CD4-positive, CD25-positive, alpha-beta regulatory T cell (primary cell): ENCODE results near the gene PSG7. TPM values are rescaled to one million over a fixed set of nuclear protein-coding genes. Genes with fewer than 3 reads are reported as not detected.
"Not testable (repeated sequence)": the region's sequence is repeated elsewhere in the genome, so short reads cannot be mapped to it uniquely, and the experiment has no call there.

Experiments used
- ATAC-seq, 2 donors: fragments of 150-1000 bp; cut with Tn5 transposase; one replicate each; pipeline ENCODE4 v1.10.0; 2021; ENCODE audit warnings: low read depth in 2 of 2, moderate number of reproducible peaks in 2 of 2, moderate library complexity in 1 of 2
- DNase-seq, 3 donors: peaks; one replicate each; pipeline versions ENCODE4 v3.0.0 to v3.0.0-alpha.2; 2012 to 2022; ENCODE audit warnings: mixed read lengths in 1 of 3
- H3K27ac ChIP-seq: one replicate; pipeline ENCODE4 v1.7.0; 2013; ENCODE audit warnings: mild to moderate bottlenecking, low read length; ENCODE audit not compliant: insufficient read depth, poor library complexity, severe bottlenecking
- H3K27me3 ChIP-seq: one replicate; pipeline ENCODE4 v1.7.0; 2013; ENCODE audit warnings: low read length; ENCODE audit not compliant: control insufficient read depth, insufficient read depth
- H3K36me3 ChIP-seq: one replicate; pipeline ENCODE4 v1.7.0; 2013; ENCODE audit warnings: mild to moderate bottlenecking, low read length, moderate library complexity; ENCODE audit not compliant: control insufficient read depth, insufficient read depth
- H3K4me1 ChIP-seq: 2 replicates; pipeline ENCODE4 v1.7.0; 2013; ENCODE audit warnings: mild to moderate bottlenecking, low read length; ENCODE audit not compliant: insufficient read depth, control insufficient read depth, poor library complexity, severe bottlenecking
- H3K4me3 ChIP-seq: one replicate; pipeline ENCODE4 v1.7.0; 2013; ENCODE audit warnings: low read depth, mild to moderate bottlenecking, low read length, moderate library complexity
- H3K9me3 ChIP-seq, 2 experiments: 1 replicate in 1 of 2; 2 replicates in 1 of 2; pipeline ENCODE4 v1.7.0; 2013; ENCODE audit warnings: low read length in 2 of 2, mild to moderate bottlenecking in 1 of 2, moderate library complexity in 1 of 2; ENCODE audit not compliant: control insufficient read depth in 2 of 2
- H3K27ac Mint-ChIP-seq, 3 donors: one replicate each; pipeline ENCODE4 v1.8.0; 2020 to 2022; ENCODE audit warnings: mild to moderate bottlenecking in 3 of 3, mixed read lengths in 3 of 3, moderate library complexity in 2 of 3
- H3K27me3 Mint-ChIP-seq: one replicate; pipeline ENCODE4 v1.8.0; 2022; ENCODE audit warnings: mild to moderate bottlenecking, mixed read lengths
- H3K36me3 Mint-ChIP-seq: one replicate; pipeline ENCODE4 v1.8.0; 2020; ENCODE audit warnings: mixed read lengths
- H3K4me1 Mint-ChIP-seq, 4 donors: one replicate each; pipeline ENCODE4 v1.8.0; 2020 to 2022; ENCODE audit warnings: mixed read lengths in 4 of 4, mild to moderate bottlenecking in 1 of 4
- H3K4me3 Mint-ChIP-seq, 4 donors: one replicate each; pipeline ENCODE4 v1.8.0; 2020 to 2022; ENCODE audit warnings: mild to moderate bottlenecking in 4 of 4, mixed read lengths in 4 of 4, moderate library complexity in 3 of 4
- H3K9me3 Mint-ChIP-seq, 7 donors: one replicate each; pipeline ENCODE4 v1.8.0; 2020 to 2022; ENCODE audit warnings: mixed read lengths in 7 of 7, mild to moderate bottlenecking in 3 of 7, moderate library complexity in 2 of 7
- polyA plus RNA-seq, 4 donors: library from polyadenylated mRNA; unstranded; fragments of 300-500 nt; fragmentation: Illumina TruSeq; gene quantifications; one replicate each; pipeline ENCODE4 v1.2.3, GENCODE V29; 2021
- total RNA-seq: library from RNA; stranded (reverse); gene quantifications from one replicate; pipeline ENCODE4 v1.2.3, GENCODE V29; 2022

The PSG7 gene
- total and polyA plus RNA-seq, 5 donors from 2014 or later: not detected

DNA sequence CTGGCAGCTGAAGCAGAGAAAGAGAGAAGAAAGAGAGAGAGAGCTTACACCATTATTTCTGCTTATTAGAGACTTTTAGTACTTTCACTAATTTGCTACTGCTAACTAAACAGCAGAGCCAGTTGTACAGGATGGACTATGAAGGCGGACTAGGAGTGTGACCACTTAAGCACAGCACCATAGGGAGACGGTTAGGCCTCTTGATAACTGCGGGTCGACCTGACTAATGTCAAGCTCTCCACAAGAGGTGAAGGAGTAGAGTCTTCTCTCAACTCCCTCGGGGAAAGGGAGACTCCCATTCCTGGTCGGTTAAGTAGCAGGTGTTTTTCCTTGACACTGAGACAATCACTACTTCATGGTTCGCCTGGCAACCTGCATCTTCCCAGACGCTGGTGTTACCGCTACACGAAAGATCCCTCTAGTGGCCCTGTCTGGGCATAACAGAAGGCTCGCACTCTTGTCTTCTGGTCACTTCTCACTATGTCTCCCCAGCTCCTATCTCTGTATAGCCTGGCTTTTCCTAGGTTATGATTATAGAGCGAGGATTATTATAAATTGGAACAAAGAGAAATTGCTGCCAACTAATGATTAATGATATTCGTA, 5.3 kb upstream of the PSG7 start:
- Histone ChIP-seq H3K27me3 (no peaks in the 10 kb centered on the region), H3K9me3 (no peaks in the 10 kb centered on the region), H3K27ac (no peak overlapping the region), H3K4me3 (no peak overlapping the region), H3K36me3 (no peaks in the 10 kb centered on the region), H3K4me1 (no peaks in the 10 kb centered on the region)
- Mint-ChIP-seq H3K27me3 (peaks cover 6% of the 10 kb centered on the region), H3K9me3 (peaks cover 0 to 1% (median 0%) of the 10 kb centered on the region in 7 donors), H3K36me3 (no peaks in the 10 kb centered on the region), H3K4me1 (peaks cover 0 to 3% (median 0%) of the 10 kb centered on the region in 4 donors), H3K4me3 (no peak overlapping the region), H3K27ac (no peak overlapping the region)
- ATAC-seq: no peak
- peak in 1 of 3 donors; percentile 1 for DNase-seq

DNA sequence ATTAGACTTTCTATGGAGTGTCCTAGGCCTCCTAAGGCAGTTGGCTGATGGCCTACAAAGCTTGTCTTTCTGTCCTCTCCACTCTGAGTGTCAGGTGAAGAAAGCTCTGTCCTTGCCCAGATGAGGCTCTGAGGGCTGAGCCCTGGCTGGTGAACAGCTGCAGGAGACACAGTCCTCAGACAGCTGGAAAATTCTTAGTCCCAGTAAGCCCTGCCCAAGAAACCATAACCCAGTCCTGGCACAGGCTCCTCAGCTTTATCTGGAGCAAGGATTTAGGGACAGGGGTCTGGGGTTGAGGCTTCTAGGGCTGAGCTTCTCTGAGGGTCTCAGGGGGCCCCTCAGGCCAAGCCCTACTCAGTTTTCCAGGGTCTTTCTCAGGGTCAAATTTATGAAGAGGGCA, 2.3 kb downstream of the PSG7 start:
- not testable (repeated sequence) for ATAC-seq, H3K27ac Mint-ChIP-seq, DNase-seq, H3K9me3 ChIP-seq, H3K27ac ChIP-seq, H3K9me3 Mint-ChIP-seq, H3K4me3 ChIP-seq, H3K36me3 Mint-ChIP-seq, H3K4me1 Mint-ChIP-seq, H3K4me1 ChIP-seq, H3K4me3 Mint-ChIP-seq, H3K27me3 Mint-ChIP-seq, H3K27me3 ChIP-seq, H3K36me3 ChIP-seq

DNA sequence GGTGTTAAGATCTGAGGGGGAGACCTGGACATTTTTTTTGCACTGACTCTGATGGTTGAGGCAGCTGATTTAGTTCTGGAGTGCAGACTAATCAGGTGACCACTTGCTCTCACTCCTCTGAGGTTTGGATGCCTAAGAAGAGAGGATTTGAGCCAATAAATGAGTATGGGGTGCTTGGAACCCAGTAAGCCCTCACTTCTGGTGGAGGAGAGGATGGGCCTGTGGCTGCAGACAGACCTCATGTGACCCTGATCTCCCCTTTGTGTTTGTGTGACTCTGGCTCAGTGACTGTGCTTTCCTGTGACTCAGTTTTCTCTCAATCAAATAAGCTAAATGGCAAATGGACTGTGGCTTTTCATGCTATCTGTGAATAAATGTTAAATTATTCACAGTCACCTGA, 2.8 kb downstream of the PSG7 start:
- not testable (repeated sequence) for H3K4me3 Mint-ChIP-seq, H3K9me3 Mint-ChIP-seq, H3K9me3 ChIP-seq, H3K27ac Mint-ChIP-seq, DNase-seq, H3K4me3 ChIP-seq, H3K27me3 ChIP-seq, H3K36me3 Mint-ChIP-seq, H3K27ac ChIP-seq, H3K27me3 Mint-ChIP-seq, H3K4me1 Mint-ChIP-seq, H3K4me1 ChIP-seq, ATAC-seq, H3K36me3 ChIP-seq

- not testable (repeated sequence) for H3K4me3 Mint-ChIP-seq, H3K36me3 ChIP-seq, H3K4me3 ChIP-seq, ATAC-seq, DNase-seq, H3K9me3 Mint-ChIP-seq, H3K9me3 ChIP-seq, H3K36me3 Mint-ChIP-seq, H3K4me1 Mint-ChIP-seq, H3K27ac ChIP-seq, H3K27ac Mint-ChIP-seq, H3K4me1 ChIP-seq, H3K27me3 ChIP-seq, H3K27me3 Mint-ChIP-seq
Observed at GRCh38 chr19:42933412-42933811, 3.6 kb downstream of the PSG7 start.

DNA sequence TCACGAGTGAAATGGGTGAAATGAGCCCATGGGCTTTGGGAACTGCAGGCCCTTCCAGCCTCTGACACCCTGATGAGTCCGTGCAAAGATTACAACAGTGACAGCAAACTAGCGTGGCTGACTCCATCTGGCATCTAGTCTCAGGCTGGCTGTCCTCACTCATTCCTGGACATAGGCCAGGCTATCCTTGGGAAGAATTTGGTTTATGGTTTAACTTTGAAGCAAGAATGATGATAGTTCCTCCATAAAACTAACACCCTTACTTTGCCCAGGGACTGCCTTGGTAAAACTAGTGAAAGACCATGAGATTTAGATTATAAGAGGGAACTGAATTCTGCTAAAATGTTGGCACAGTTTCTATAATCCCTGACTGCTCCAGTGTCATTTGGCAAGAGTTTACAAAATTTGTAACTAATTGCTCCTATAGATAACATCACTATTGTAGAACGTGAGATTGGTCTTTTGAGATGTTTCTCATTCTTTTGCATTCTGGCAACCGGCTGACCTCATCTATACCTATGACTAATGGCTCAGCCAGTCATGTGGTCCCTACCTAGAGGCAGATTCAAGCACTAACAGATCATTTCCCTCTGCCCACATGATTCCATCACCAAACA, 4.4 kb downstream of the PSG7 start:
- H3K27ac Mint-ChIP-seq, H3K4me3 ChIP-seq, H3K4me3 Mint-ChIP-seq, H3K36me3 Mint-ChIP-seq, H3K27ac ChIP-seq, H3K4me1 ChIP-seq, H3K9me3 ChIP-seq, DNase-seq, H3K27me3 Mint-ChIP-seq, H3K4me1 Mint-ChIP-seq, H3K9me3 Mint-ChIP-seq, H3K27me3 ChIP-seq, H3K36me3 ChIP-seq, ATAC-seq: not testable (repeated sequence)

DNA sequence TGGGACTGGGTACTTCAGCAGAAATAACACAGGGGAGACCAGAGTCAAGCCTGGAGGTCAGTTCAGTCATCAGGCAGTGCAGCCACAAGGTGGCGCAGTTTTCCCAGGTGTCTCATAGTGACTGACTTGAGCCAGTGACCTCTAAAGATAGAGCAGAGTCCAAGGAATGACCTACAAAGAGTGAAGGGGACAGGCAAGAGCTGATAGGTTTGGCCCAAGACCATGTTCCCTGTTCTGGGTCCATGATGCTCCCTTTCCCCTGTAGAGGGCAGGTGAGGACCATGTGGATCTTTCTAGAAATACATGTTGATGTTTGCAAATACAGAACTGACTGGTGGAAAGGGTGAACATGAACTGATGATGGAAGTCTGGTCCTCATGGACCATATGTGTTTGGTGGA, 6.8 kb downstream of the PSG7 start:
- not testable (repeated sequence) for H3K9me3 ChIP-seq

DNA sequence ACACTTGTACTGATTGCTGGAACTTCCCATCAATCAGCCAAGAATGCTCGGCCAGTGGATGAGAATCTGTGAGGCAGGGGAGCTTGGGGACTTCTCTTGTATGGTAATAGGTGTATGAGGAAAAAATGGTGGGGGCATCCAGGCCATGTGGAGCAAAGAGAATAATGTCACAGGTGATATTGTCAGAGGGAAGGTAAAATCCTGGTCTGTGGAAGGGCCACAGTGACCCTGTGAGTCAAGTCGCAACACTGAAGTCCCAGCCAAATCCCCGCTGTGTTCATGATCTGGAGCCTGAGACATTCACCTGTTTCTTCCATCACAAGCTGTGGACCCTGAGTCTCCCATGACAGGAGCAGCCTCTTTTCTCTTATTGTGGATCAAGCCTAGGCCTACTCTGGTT, 8.1 kb downstream of the PSG7 start:
- DNase-seq: no peak
- no peaks in the 10 kb centered on the region for H3K27me3 ChIP-seq
- no peak overlapping the region for H3K4me3 ChIP-seq
- no peaks in the 10 kb centered on the region for H3K4me1 Mint-ChIP-seq
- no peaks in the 10 kb centered on the region for H3K27me3 Mint-ChIP-seq
- H3K9me3 Mint-ChIP-seq: peaks cover 0 to 1% (median 0%) of the 10 kb centered on the region in 7 donors
- H3K4me3 Mint-ChIP-seq: no peak overlapping the region
- ATAC-seq: no peak
- no peak overlapping the region for H3K27ac ChIP-seq
- no peaks in the 10 kb centered on the region for H3K36me3 ChIP-seq
- no peaks in the 10 kb centered on the region for H3K36me3 Mint-ChIP-seq
- no peaks in the 10 kb centered on the region for H3K4me1 ChIP-seq
- no peaks in the 10 kb centered on the region for H3K9me3 ChIP-seq
- H3K27ac Mint-ChIP-seq: no peak overlapping the region

More for the DNA sequence above, 6.8 kb downstream of the PSG7 start:
- H3K4me1 ChIP-seq, H3K27me3 Mint-ChIP-seq, DNase-seq, H3K4me3 ChIP-seq, H3K27ac ChIP-seq, H3K4me3 Mint-ChIP-seq, ATAC-seq, H3K4me1 Mint-ChIP-seq, H3K27ac Mint-ChIP-seq, H3K27me3 ChIP-seq, H3K36me3 ChIP-seq, H3K36me3 Mint-ChIP-seq, H3K9me3 Mint-ChIP-seq: not testable (repeated sequence)

DNA sequence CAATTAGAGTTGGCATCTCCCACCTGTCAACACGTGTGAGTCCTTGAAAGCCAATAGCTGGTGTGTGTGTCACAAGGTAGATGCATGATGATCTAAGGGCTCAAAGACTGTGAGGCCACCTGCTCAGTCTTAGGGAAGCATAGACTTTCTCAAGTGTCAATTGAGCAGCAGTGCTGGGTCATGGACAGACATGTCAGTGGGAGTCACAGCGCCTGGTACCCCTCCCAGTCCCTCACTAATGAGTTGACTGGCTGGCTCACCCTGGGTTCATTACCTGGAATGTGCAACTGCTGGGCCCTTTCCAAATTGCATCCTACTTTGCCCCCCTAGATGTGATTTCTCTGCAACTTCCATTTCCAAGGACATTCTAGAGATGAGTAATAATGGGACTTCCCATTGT, 10.2 kb downstream of the PSG7 start:
- no peaks in the 10 kb centered on the region for H3K9me3 Mint-ChIP-seq
- H3K4me3 Mint-ChIP-seq: no peak overlapping the region
- ATAC-seq (no peak), DNase-seq (no peak)
- Histone ChIP-seq H3K36me3 (no peaks in the 10 kb centered on the region), H3K27ac (no peak overlapping the region), H3K4me1 (no peaks in the 10 kb centered on the region), H3K4me3 (no peak overlapping the region), H3K9me3 (no peaks in the 10 kb centered on the region), H3K27me3 (no peaks in the 10 kb centered on the region)
- H3K27me3 Mint-ChIP-seq: peaks cover 8% of the 10 kb centered on the region
- H3K4me1 Mint-ChIP-seq: no peaks in the 10 kb centered on the region
- H3K36me3 Mint-ChIP-seq: no peaks in the 10 kb centered on the region
- no peak overlapping the region for H3K27ac Mint-ChIP-seq
